ENCODE data around the gene MCM3AP. TPM values are rescaled to one million over a fixed set of nuclear protein-coding genes. Genes with fewer than 3 reads are reported as not detected.

The MCM3AP gene
- 30.6 to 40.3 TPM (median 35.6 TPM) in 5 replicates for total RNA-seq (2022; extraction: Qiagen RNA extraction)

DNA sequence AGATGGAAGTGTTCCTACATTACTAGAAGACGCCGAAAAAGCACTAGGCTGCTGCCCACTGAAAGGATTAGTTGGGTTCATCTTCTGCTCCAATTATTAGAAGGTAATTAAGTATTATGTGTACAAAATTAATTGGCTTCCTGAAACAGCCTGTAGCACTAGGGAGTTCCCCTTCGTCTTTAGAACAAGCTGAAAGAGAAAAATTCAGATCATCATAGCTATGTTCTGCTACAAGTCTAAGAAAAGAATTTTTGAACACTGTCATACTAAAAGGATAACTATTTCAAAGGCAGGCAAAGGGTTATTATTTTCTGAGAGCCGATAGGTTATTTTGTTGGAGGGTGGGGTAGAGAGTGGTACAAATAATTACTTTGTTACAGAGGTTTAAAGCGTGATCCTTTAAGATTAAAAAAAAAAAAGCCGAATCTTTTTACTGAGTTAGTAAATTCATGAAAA, at the start of gene MCM3AP:
Gene MCM3AP, minus strand, starts transcription at position 406 of the 456 bp plus-strand sequence. Its CDS starts 325 bp downstream, at position 81.

DNA sequence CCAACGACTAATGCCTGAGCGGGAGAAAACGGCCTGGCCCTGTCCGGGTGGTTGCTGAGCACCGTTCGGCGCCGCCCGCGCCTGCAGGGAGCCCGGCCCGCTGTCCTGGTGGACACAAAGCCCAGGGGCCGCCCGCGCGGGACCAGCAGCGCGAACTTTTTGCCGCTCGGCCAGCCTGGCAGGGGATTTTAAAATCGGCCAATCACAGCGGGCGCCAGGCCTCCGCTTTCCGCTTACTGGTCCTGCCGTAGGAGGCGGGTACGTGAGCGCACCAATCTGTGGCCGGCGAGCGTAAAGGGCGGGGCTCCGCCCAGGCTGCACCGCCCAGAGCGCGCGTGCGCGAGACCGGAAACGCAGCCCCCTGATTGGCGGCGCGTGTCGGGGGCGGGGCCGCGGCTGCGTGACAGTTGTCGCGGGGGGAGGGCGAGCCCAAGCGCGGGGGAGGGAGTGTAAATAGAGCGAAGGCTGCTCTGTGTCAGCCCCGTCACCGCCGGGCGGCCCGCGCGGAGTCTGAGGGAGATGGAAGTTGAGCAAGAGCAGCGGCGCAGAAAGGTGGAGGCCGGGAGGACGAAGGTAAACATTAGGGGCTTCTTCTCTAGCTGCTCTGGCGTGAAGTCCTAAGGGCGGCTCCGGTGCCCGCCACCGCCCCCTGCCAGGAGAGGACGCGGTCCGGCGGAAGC, 38.4 kb upstream of the MCM3AP start, which contains the start of the genes C21orf58 and PCNT:
Gene C21orf58, minus strand, starts transcription at position 161 of the 680 bp plus-strand sequence. CDS start 1,132 bp downstream, outside the sequence.
Gene PCNT, plus strand, starts transcription at position 447 of the 680 bp plus-strand sequence. Its CDS starts 73 bp downstream, at position 520.

DNA sequence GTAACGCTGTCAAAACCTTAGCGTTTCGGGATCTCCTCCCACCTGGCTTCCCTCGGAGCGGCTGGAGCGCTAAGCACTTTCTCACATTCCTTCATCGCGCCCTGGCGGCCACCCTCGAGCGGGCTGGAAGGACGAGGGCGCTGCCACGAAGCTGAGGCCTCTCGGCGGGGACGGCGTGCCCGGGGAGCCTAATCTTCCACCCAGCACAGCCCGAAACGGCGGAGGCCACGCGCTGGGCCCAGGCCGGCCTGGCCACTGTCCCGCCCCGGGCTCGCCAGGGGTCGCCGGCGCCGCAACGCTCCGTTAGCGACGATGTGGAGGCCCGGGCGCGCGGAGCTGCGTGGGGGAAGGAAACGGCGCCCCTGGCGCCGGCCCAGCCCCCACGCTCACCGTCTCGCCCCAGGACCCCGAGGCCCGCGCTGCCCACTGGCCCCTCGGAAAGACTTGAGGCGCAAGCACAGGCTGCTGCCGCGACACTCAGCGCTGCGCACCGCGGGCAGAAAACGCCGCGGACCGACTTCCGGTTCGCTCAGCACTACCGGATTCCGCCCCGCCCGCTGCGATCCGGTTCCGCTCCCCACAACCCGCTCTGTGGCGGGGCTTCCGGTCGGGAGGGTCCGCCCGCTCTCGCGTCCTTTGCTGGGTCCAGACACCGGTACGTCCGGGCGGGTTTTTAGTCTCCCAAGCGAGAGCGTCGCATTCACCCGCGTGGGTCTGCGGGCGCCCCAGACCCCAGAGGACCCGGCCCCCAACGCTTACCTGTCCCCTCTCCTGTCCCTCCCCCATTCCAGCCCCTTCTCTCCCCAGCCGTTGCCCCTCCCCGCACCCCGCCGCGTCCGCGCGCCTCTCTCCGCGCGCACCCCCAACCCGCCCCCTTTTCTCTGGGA, 593 bp upstream of the MCM3AP start, which contains the start of gene YBEY:
Gene YBEY, plus strand, starts transcription at position 582 of the 887 bp plus-strand sequence. CDS start 572 bp downstream, outside the sequence.

DNA sequence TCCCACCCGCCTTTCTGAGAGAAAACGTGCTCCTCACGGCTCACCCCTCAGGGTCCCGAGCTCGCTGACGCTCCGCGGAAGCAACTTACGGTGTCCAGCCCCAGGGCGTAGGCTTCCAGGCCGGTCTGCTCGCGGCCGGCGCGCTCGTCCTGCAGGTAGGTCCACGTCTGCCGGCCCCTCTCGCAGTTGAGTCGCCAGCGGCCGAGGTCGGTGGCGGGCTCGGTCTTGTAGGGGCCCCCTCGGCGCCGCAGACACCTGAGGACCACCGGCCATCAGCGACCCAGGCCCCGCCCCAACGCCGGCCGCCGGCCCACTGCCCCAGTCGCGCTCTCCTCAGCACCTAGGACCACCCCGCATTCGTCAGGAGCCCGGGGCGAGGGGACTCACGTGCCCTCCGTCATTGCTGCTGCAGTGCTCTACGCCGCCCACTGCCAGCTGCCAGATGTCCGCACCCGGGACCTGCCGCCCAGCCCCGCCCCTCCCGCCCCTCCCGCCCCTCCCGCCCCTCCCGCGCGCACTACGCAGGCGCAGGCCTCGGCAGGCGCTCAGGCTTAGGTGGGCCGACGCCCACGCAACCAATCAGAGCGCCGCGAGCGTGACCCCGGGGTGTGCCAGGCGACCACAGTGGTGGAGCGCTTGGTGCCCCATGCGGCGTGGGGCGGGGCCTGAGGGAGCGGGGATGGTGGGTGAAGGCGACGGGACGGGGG, 56.9 kb downstream of the MCM3AP start, which contains the start of gene LSS:
Gene LSS, minus strand, starts transcription at position 430 of the 707 bp plus-strand sequence. Its CDS starts 29 bp downstream, at position 401.

Other genes with a start within 250 kb of the MCM3AP start
- 16.1 to 18.9 TPM (median 17.7 TPM) in 5 replicates for gene COL6A2, start 187.5 kb downstream of the MCM3AP start, total RNA-seq (2022; extraction: Qiagen RNA extraction)
- 0.23 to 0.24 TPM (median 0.23 TPM) in 3 of 5 replicates, not detected in the others for gene FTCD, start 130.0 kb downstream of the MCM3AP start, total RNA-seq (2022; extraction: Qiagen RNA extraction)
- gene SPATC1L, start 101.2 kb downstream of the MCM3AP start, total RNA-seq (2022; extraction: Qiagen RNA extraction), result 0.28 to 0.68 TPM (median 0.62 TPM) in 5 replicates
- 14.3 to 17.4 TPM (median 16.9 TPM) in 5 replicates for gene LSS, start 56.8 kb downstream of the MCM3AP start, total RNA-seq (2022; extraction: Qiagen RNA extraction)
- 25.5 to 28.5 TPM (median 28.1 TPM) in 5 replicates for gene YBEY, start 731 bp upstream of the MCM3AP start, total RNA-seq (2022; extraction: Qiagen RNA extraction)
- 3.5 to 4.8 TPM (median 4.4 TPM) in 5 replicates for gene C21orf58, start 38.3 kb upstream of the MCM3AP start, total RNA-seq (2022; extraction: Qiagen RNA extraction)
- 13.5 to 15.4 TPM (median 13.9 TPM) in 5 replicates for gene PCNT, start 38.5 kb upstream of the MCM3AP start, total RNA-seq (2022; extraction: Qiagen RNA extraction)
- 10.0 to 13.7 TPM (median 11.3 TPM) in 5 replicates for gene DIP2A, start 173.3 kb upstream of the MCM3AP start, total RNA-seq (2022; extraction: Qiagen RNA extraction)

Data from A549 treated with AZD2906 at 1 μM for 4 hours (cell line).